ENCODE measurements around the gene TRIM25.
A peak's percentile ranks its signal among the peaks of the same experiment; 100 is the strongest.
"Not testable (repeated sequence)": the region's sequence is repeated elsewhere in the genome, so short reads cannot be mapped to it uniquely, and the experiment has no call there.

Gene TRIM25

GRCh38 chr17:56913867-56914580 lies at the start of gene TRIM25:
Gene TRIM25 (minus strand): TSS chr17:56914049. CDS start chr17:56913988, 61 bp downstream.
- peak; percentile 43 for DNase-seq

GRCh38 chr17:56960596-56961538 lies 47.0 kb upstream of the TRIM25 start, which contains the start of gene COIL:
Gene COIL (minus strand): TSS chr17:56961050. CDS start chr17:56961019, 31 bp downstream.
- DNase-seq: peak; percentile 56

GRCh38 chr17:56956992-56957391 lies 43.1 kb upstream of the TRIM25 start:
- no peak for DNase-seq

- DNase-seq: no peak
Observed at GRCh38 chr17:56949595-56949994, 35.7 kb upstream of the TRIM25 start.

- DNase-seq: no peak
Observed at GRCh38 chr17:56948491-56948890, 34.6 kb upstream of the TRIM25 start.

GRCh38 chr17:56947741-56948140 lies 33.9 kb upstream of the TRIM25 start:
- no peak for DNase-seq

- no peak for DNase-seq
Observed at GRCh38 chr17:56945938-56946505, 32.2 kb upstream of the TRIM25 start.

GRCh38 chr17:56943505-56944125 lies 29.8 kb upstream of the TRIM25 start:
- DNase-seq: no peak

- DNase-seq: peak; percentile 71
Observed at GRCh38 chr17:56939869-56940484, 26.1 kb upstream of the TRIM25 start.

GRCh38 chr17:56938206-56938605 lies 24.4 kb upstream of the TRIM25 start:
- not testable (repeated sequence) for DNase-seq

GRCh38 chr17:56937687-56938086 lies 23.8 kb upstream of the TRIM25 start:
- no peak for DNase-seq

- no peak for DNase-seq
Observed at GRCh38 chr17:56936697-56937322, 23.0 kb upstream of the TRIM25 start.

- no peak for DNase-seq
Observed at GRCh38 chr17:56935461-56935860, 21.6 kb upstream of the TRIM25 start.

- no peak for DNase-seq
Observed at GRCh38 chr17:56934280-56934679, 20.4 kb upstream of the TRIM25 start.

GRCh38 chr17:56933868-56934267 lies 20.0 kb upstream of the TRIM25 start:
- no peak for DNase-seq

- DNase-seq: no peak
Observed at GRCh38 chr17:56933151-56933745, 19.4 kb upstream of the TRIM25 start.

- no peak for DNase-seq
Observed at GRCh38 chr17:56930739-56931337, 17.0 kb upstream of the TRIM25 start.

- no peak for DNase-seq
Observed at GRCh38 chr17:56929362-56929969, 15.6 kb upstream of the TRIM25 start.

GRCh38 chr17:56928586-56928985 lies 14.7 kb upstream of the TRIM25 start:
- DNase-seq: no peak

GRCh38 chr17:56926704-56927103 lies 12.9 kb upstream of the TRIM25 start:
- DNase-seq: no peak

- no peak for DNase-seq
Observed at GRCh38 chr17:56926270-56926669, 12.4 kb upstream of the TRIM25 start.
